HEK293T (cell line): ENCODE results near the gene BRMS1L.

Experiments
- CTCF ChIA-PET: fragments of 350-600 bp; formaldehyde crosslinking; extraction: SDS; loops from one replicate; lab custom pipeline; 2021; ENCODE audit warnings: antibody characterized with exemption, inconsistent platforms; lab: Yijun Ruan, JAX
- POLR2A ChIA-PET: fragments of 350-600 bp; formaldehyde crosslinking; extraction: SDS; loops from one replicate; lab custom pipeline; 2020; ENCODE audit warnings: antibody characterized with exemption, inconsistent platforms; lab: Yijun Ruan, JAX
- DNase-seq: peaks from one replicate; pipeline ENCODE4 v3.0.0; 2012; ENCODE audit warnings: mixed read lengths; ENCODE audit errors: extremely low spot score
- ARNT ChIP-seq: fragments of 450-650 bp; IDR thresholded peaks from 2 replicates; pipeline ENCODE4 v1.6.1; 2017; ENCODE audit warnings: mild to moderate bottlenecking
- BHLHE40 ChIP-seq: fragments of 450-650 bp; IDR thresholded peaks from 2 replicates; pipeline ENCODE4 v1.6.1; 2016; ENCODE audit warnings: mild to moderate bottlenecking, moderate library complexity, borderline replicate concordance
- CTBP1 ChIP-seq: fragments of 450-650 bp; IDR thresholded peaks from 2 replicates; pipeline ENCODE4 v1.6.1; 2016; ENCODE audit warnings: borderline replicate concordance
- ELF4 ChIP-seq: fragments of 450-650 bp; IDR thresholded peaks from 2 replicates; pipeline ENCODE4 v1.6.1; 2017; ENCODE audit warnings: antibody characterized with exemption
- FOXA1 ChIP-seq: fragments of 450-650 bp; IDR thresholded peaks from 2 replicates; pipeline ENCODE4 v1.6.1; 2016; ENCODE audit warnings: mild to moderate bottlenecking
- FOXK2 ChIP-seq: fragments of 450-650 bp; IDR thresholded peaks from 2 replicates; pipeline ENCODE4 v1.6.1; 2016; ENCODE audit warnings: mild to moderate bottlenecking
- FOXM1 ChIP-seq: fragments of 450-650 bp; IDR thresholded peaks from 2 replicates; pipeline ENCODE4 v1.6.1; 2017; ENCODE audit warnings: mild to moderate bottlenecking, borderline replicate concordance
- HDGF ChIP-seq: fragments of 450-650 bp; IDR thresholded peaks from 2 replicates; pipeline ENCODE4 v1.6.1; 2017; ENCODE audit warnings: antibody characterized with exemption, borderline replicate concordance
- L3MBTL2 ChIP-seq: fragments of 450-650 bp; conservative IDR thresholded peaks from 2 replicates; pipeline ENCODE4 v1.6.1; 2016; ENCODE audit warnings: mild to moderate bottlenecking
- LEF1 ChIP-seq: fragments of 450-650 bp; IDR thresholded peaks from 2 replicates; pipeline ENCODE4 v1.6.1; 2017; ENCODE audit warnings: mild to moderate bottlenecking, borderline replicate concordance
- NFRKB ChIP-seq: fragments of 450-650 bp; IDR thresholded peaks from 2 replicates; pipeline ENCODE4 v1.6.1; 2016; ENCODE audit warnings: mild to moderate bottlenecking, moderate library complexity
- PKNOX1 ChIP-seq: fragments of 450-650 bp; IDR thresholded peaks from 2 replicates; pipeline ENCODE4 v1.6.1; 2016
- SP1 ChIP-seq: fragments of 450-650 bp; IDR thresholded peaks from 2 replicates; pipeline ENCODE4 v1.6.1; 2017
- SUZ12 ChIP-seq: fragments of 450-650 bp; IDR thresholded peaks from 2 replicates; pipeline ENCODE4 v1.6.1; 2016; ENCODE audit warnings: mild to moderate bottlenecking
- TARDBP ChIP-seq: fragments of 450-650 bp; IDR thresholded peaks from 2 replicates; pipeline ENCODE4 v1.6.1; 2016
- ZNF384 ChIP-seq: fragments of 450-650 bp; IDR thresholded peaks from 2 replicates; pipeline ENCODE4 v1.6.1; 2016

The BRMS1L gene

DNA sequence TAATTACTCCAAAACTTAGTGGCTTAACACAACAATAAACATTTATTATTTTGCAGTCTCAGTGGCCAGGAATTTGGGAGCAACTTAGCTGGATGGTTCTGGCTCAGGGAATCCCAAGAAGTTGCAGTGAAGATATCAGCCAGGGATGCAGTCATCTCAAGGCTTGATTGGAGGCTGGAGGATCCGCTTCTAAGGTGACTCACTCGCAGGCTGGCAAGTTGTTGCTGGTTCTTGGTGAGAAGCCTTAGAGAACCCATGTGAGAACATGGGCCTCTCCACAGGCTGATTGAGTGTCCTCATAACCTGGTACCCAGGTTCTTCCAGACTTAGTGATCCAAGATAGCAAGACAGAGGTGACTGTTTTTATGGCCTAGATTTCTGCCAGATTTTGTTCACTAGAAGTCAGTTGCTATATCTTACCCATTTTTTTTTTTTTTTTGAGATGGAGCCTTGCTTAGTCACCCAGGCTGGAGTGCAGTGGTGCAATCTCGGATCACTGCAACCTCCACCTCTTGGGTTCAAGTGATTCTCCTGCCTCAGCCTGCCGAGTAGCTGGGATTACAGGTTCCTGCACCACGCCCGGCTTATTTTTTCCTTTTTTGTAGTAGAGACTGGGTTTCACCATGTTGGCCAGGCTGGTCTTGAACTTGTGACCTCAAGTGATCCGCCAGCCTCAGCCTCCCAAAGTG, 32.5 kb downstream of the BRMS1L start:
- POLR2A ChIA-PET: interaction anchor here (1.2 kb wide), 1 partner anchor 33 kb away, joined by 5 read pairs; the partner anchor contains the start of gene BRMS1L
- no peak for TF ChIP-seq CTBP1
- TF ChIP-seq BHLHE40: no peak
- TF ChIP-seq FOXK2: no peak
- TF ChIP-seq FOXM1: no peak
- TF ChIP-seq SP1: no peak
- TF ChIP-seq ZNF384: no peak
- no peak for TF ChIP-seq PKNOX1
- no peak for TF ChIP-seq NFRKB
- TF ChIP-seq FOXA1: no peak
- no peak for TF ChIP-seq ARNT
- no peak for TF ChIP-seq L3MBTL2
- TF ChIP-seq HDGF: no peak
- TF ChIP-seq ELF4: no peak
- no peak for TF ChIP-seq LEF1
- TF ChIP-seq TARDBP: no peak
- no peak for TF ChIP-seq SUZ12
- DNase-seq: no peak
- CTCF ChIA-PET: no interaction called here

DNA sequence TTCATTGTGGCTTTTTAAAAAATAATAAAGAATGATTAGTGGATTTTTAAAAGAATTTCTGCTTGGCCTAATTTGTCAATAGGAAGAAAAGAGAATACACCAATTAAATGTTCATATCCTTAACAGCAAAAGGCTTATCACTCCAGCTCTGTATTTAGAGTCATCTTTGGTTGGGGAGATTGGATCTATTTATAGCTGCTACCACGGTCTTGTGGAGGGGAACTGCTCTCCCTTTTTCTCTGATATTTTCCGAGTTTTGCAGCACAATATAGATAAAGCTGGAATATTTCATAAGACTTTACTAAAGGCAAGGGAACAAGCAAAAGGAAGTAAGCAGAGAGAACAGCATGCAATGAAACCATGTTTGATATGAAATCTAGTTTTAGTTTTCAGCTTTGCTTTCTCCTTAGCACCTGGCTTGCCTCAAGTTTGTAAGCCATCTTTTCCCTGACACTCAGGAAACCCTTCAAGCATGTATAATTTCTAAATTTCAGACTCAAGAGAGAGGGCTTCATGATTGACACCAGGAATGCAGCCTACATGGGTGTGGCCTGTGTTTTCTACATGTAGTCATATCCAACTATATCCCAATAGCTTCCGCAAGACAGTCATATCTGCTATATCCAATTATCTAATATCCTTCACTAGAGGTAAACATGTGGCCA, 35.2 kb downstream of the BRMS1L start:
- ChIA-PET POLR2A (no interaction called here), CTCF (interaction anchor here (1.0 to 1.1 kb wide), 2 partner anchors 21 to 39 kb away, joined by 3 to 4 read pairs; no protein-coding TSS in a partner anchor)
- TF ChIP-seq PKNOX1: peak; percentile 47
- no peak for TF ChIP-seq BHLHE40
- no peak for DNase-seq

DNA sequence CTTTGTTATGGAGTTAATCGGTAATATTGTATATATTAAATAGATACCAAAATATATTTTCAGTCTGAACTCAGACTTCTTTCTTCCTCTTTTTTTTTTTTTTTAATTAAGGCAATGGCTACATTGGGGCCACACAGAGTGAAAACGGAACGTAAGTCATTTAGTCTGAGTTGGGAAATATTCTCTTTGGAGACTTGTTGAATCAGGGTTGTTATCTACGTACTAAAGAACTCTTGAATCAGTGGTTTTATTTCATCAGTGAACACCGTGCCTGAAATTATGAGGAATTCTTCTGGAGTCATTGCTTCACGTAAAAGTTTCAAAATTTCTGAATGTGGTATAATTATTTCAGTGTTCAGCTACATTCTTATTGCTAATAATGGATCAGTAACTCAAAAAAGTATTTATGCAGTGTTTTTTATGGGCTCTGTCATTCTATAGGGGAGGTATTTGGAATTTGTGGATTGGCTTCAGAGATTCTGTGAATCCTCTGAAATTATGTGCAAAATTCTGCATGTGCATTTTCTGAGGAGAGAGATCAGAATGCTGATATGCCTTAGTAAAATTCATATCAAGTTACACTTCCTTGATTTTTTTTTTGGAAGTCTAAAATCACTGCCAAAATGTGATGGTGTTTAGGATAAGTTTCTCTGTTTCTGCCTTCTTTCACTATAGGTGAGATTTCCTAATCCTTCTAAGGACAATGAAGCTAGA, 39.6 kb downstream of the BRMS1L start:
- POLR2A ChIA-PET: no interaction called here
- no peak for TF ChIP-seq NFRKB
- TF ChIP-seq L3MBTL2: no peak
- no peak for TF ChIP-seq FOXK2
- TF ChIP-seq HDGF: no peak
- TF ChIP-seq FOXM1: no peak
- no peak for TF ChIP-seq ZNF384
- TF ChIP-seq LEF1: no peak
- TF ChIP-seq ARNT: no peak
- no peak for TF ChIP-seq TARDBP
- no peak for DNase-seq
- CTCF ChIA-PET: interaction anchor here (0.7 kb wide), 1 partner anchor 881 kb away, joined by 3 read pairs; no protein-coding TSS in a partner anchor

DNA sequence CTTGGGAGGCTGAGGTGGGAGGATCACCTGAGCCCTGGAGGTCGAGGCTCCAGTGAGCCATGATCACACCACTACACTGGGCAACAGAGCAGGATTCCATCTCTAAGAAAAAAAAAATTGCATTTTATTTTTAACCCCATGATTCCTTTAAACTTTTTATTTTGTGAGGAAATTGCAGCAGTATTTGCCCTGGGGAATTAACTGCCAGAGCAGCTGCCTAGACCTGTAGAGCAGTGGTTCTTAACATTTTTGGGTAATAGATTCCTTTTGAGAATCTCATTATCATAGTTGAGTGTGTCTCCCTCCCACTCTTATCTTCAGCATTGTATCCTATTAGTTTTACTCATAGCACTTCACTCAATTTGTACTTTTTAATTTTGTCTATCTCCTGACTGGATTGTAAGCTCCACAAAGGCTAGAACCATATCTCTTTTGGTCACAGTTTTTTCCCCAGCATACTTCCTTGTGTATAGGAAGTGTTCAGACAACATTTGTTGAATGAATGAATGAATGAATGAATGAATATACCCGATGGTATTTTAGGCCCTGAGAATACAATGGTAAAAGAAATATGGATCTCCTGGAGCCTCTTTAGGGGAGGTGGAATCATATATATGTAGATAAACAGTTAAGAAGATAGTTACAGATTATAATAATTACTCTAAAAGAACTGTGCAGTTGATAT, 40.6 kb downstream of the BRMS1L start:
- no peak for TF ChIP-seq LEF1
- TF ChIP-seq L3MBTL2: no peak
- TF ChIP-seq NFRKB: no peak
- TF ChIP-seq TARDBP: no peak
- no peak for TF ChIP-seq FOXK2
- TF ChIP-seq ZNF384: no peak
- TF ChIP-seq PKNOX1: no peak
- TF ChIP-seq CTBP1: no peak
- TF ChIP-seq FOXM1: no peak
- TF ChIP-seq ARNT: no peak
- no peak for TF ChIP-seq BHLHE40
- TF ChIP-seq FOXA1: no peak
- no peak for TF ChIP-seq HDGF
- TF ChIP-seq ELF4: no peak
- no peak for TF ChIP-seq SP1
- ChIA-PET POLR2A (no interaction called here), CTCF (interaction anchor here (0.7 kb wide), 1 partner anchor 882 kb away, joined by 3 read pairs; no protein-coding TSS in a partner anchor)
- DNase-seq: no peak

DNA sequence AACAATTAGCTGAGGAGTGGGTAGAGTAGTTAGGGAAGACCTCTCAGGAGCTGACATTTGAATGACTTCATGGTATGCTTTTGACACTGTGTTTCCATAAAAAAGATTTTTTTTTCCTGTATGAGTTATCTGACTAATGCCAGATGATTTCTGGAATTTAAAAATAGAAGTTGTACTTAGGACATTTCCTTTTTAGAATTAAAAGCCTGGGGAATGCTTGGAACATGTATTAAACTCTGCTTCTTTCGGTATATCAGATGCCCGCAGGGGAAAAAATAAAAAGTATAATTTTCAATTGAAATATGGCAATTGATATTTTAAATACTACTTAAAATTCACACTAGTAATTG, 41.1 kb downstream of the BRMS1L start:
- CTCF ChIA-PET: no interaction called here
- no peak for DNase-seq
- POLR2A ChIA-PET: no interaction called here
- no peak for TF ChIP-seq LEF1
- TF ChIP-seq FOXK2: no peak
- no peak for TF ChIP-seq SUZ12
- TF ChIP-seq TARDBP: no peak
- TF ChIP-seq L3MBTL2: no peak
- no peak for TF ChIP-seq SP1
- no peak for TF ChIP-seq PKNOX1
- TF ChIP-seq CTBP1: no peak
- no peak for TF ChIP-seq BHLHE40
- TF ChIP-seq FOXA1: no peak
- TF ChIP-seq ARNT: no peak
- no peak for TF ChIP-seq FOXM1
- no peak for TF ChIP-seq HDGF
- no peak for TF ChIP-seq ELF4
- no peak for TF ChIP-seq ZNF384
- no peak for TF ChIP-seq NFRKB
